Sciatic nerve (tissue), 2 donors: Measurements from ENCODE around the gene RHOB. TPM values are rescaled to one million over a fixed set of nuclear protein-coding genes. Genes with fewer than 3 reads are reported as not detected.

ENCODE experiments used
- ATAC-seq: fragments of 200-7000 bp; cut with Tn5 transposase; one replicate; pipeline ENCODE4 v1.9.1; 2020; ENCODE audit warnings: mild to moderate bottlenecking, moderate library complexity
- DNase-seq: peaks from one replicate; pipeline ENCODE4 v3.0.0-alpha.2; 2020; ENCODE audit warnings: low spot score
- intact Hi-C: fragments of 100-400 bp; cut with DNase I; formaldehyde crosslinking; loops from one replicate; pipeline ENCODE4 v1.14.2; 2022
- total RNA-seq: library from RNA; stranded (reverse); fragmentation: NEBNext Ultra II Directional; extraction: Animal tissue kit (Norgen Biotek cat#: 25700); gene quantifications from one replicate; pipeline ENCODE4 v1.2.1, GENCODE V29; 2021
- donor health status: DM: no; HTN: no; CAD: no.
- donor health status: DM: no; HTN: no; CAD: no.

Gene RHOB
- total RNA-seq, 1 donor from 2014 or later: 236 TPM

- intact Hi-C loops: no loop called here
- no peak for DNase-seq
- no peak for ATAC-seq
These were observed 25.4 kb upstream of the RHOB start for GRCh38 chr2:20421336-20421987.

- DNase-seq (peak; percentile 83), ATAC-seq (peak; percentile 70)
- intact Hi-C loops: no loop called here
These were observed 24.9 kb upstream of the RHOB start for GRCh38 chr2:20421988-20422370.

- ATAC-seq (peak; percentile 33), DNase-seq (no peak)
- intact Hi-C loops: no loop called here
These were observed 24.2 kb upstream of the RHOB start for GRCh38 chr2:20422402-20423271.

GRCh38 chr2:20423359-20423758 lies 23.5 kb upstream of the RHOB start:
- DNase-seq (no peak), ATAC-seq (no peak)

GRCh38 chr2:20423847-20424246 lies 23.0 kb upstream of the RHOB start:
- intact Hi-C loops: no loop called here
- ATAC-seq: no peak
- DNase-seq: no peak

More at GRCh38 chr2:20423359-20423758, 23.5 kb upstream of the RHOB start:
- intact Hi-C loops: no loop called here

- intact Hi-C loops: no loop called here
- DNase-seq (no peak), ATAC-seq (peak; percentile 64)
These were observed 22.3 kb upstream of the RHOB start for GRCh38 chr2:20424300-20425290.

GRCh38 chr2:20425371-20425881 lies 21.4 kb upstream of the RHOB start:
- intact Hi-C loops: no loop called here
- ATAC-seq: no peak
- no peak for DNase-seq

- DNase-seq: no peak
- ATAC-seq: no peak
- intact Hi-C loops: no loop called here
These were observed 21.0 kb upstream of the RHOB start for GRCh38 chr2:20425884-20426283.

GRCh38 chr2:20427931-20428526 lies 18.8 kb upstream of the RHOB start:
- ATAC-seq (no peak), DNase-seq (no peak)
- intact Hi-C loops: no loop called here

GRCh38 chr2:20428717-20429490 lies 18.0 kb upstream of the RHOB start:
- ATAC-seq: no peak
- DNase-seq: no peak
- intact Hi-C loops: no loop called here

- ATAC-seq (peak; percentile 64), DNase-seq (no peak)
- intact Hi-C loops: no loop called here
These were observed 17.3 kb upstream of the RHOB start for GRCh38 chr2:20429528-20429927.

GRCh38 chr2:20430035-20430434 lies 16.8 kb upstream of the RHOB start:
- intact Hi-C loops: no loop called here
- no peak for DNase-seq
- ATAC-seq: no peak

- ATAC-seq (no peak), DNase-seq (peak; percentile 8)
- intact Hi-C loops: no loop called here
These were observed 16.2 kb upstream of the RHOB start for GRCh38 chr2:20430461-20431300.

- intact Hi-C loops: no loop called here
- no peak for ATAC-seq
These were observed 15.6 kb upstream of the RHOB start for GRCh38 chr2:20431301-20431698.

GRCh38 chr2:20431772-20432171 lies 15.1 kb upstream of the RHOB start:
- ATAC-seq (no peak), DNase-seq (no peak)
- intact Hi-C loops: no loop called here

More at GRCh38 chr2:20431301-20431698, 15.6 kb upstream of the RHOB start:
- no peak for DNase-seq

GRCh38 chr2:20432714-20433113 lies 14.2 kb upstream of the RHOB start:
- DNase-seq: peak; percentile 42
- intact Hi-C loops: no loop called here
- no peak for ATAC-seq

GRCh38 chr2:20433249-20433648 lies 13.6 kb upstream of the RHOB start:
- DNase-seq (peak; percentile 33), ATAC-seq (no peak)
- intact Hi-C loops: no loop called here
